A549 (cell line): ENCODE results near the gene CTNS. TPM values are rescaled to one million over a fixed set of nuclear protein-coding genes. Genes with fewer than 3 reads are reported as not detected.

Experiments used
- ATAC-seq, 2 experiments: fragments of 200-7000 bp in 1 of 2; fragments of >200 bp in 1 of 2; cut with Nextera tagmentation in 1 of 2; cut with Tn5 transposase in 1 of 2; 3 replicates each; pipeline versions ENCODE4 v1.8.0 to v1.9.1; 2018 to 2020; ENCODE audit warnings: mild to moderate bottlenecking in 1 of 2, moderate library complexity in 1 of 2
- CTCF ChIA-PET: fragments of 300-600 bp; sonication (Branson Sonifier 250); formaldehyde crosslinking; extraction: SDS; loops from one replicate; lab custom pipeline; 2021; ENCODE audit warnings: antibody characterized with exemption, inconsistent platforms; lab: Yijun Ruan, JAX
- POLR2A ChIA-PET: fragments of 350-600 bp; formaldehyde crosslinking; extraction: SDS; loops from one replicate; lab custom pipeline; 2021; ENCODE audit warnings: antibody characterized with exemption, inconsistent platforms; lab: Yijun Ruan, JAX
- DNase-seq, 2 experiments: peaks; one replicate each; pipeline versions ENCODE4 v3.0.0 to v3.0.0-alpha.2; 2011 to 2016; ENCODE audit warnings: low read depth in 1 of 2, low spot score in 1 of 2
- FAIRE-seq: peaks from 2 replicates; lab custom pipeline; 2011; peaks lifted over from hg19 to GRCh38; lab: Jason Lieb, UNC
- H3K27ac ChIP-seq, 2 experiments: fragments of >200 bp; sonication (Bioruptor Twin); formaldehyde crosslinking; 3 replicates each; pipeline ENCODE4 v1.5.1; 2016 to 2017
- H3K4me1 ChIP-seq: fragments of >200 bp; sonication (Bioruptor Twin); formaldehyde crosslinking; 3 replicates; pipeline ENCODE4 v1.6.1; 2016
- H3K4me2 ChIP-seq: fragments of >200 bp; sonication (Bioruptor Twin); formaldehyde crosslinking; 3 replicates; pipeline ENCODE4 v1.6.1; 2016
- H3K4me3 ChIP-seq: fragments of >200 bp; sonication (Bioruptor Twin); formaldehyde crosslinking; 3 replicates; pipeline ENCODE4 v1.5.1; 2016
- H3K9me3 ChIP-seq: fragments of >200 bp; sonication (Bioruptor Twin); formaldehyde crosslinking; 3 replicates; pipeline ENCODE4 v1.6.1; 2016
- ATOH8 ChIP-seq: fragments of 250-450 bp; sonication (Bioruptor Pico); IDR thresholded peaks from 2 replicates; pipeline ENCODE4 v1.5.0; 2020; ENCODE audit warnings: low read depth, mild to moderate bottlenecking, moderate library complexity
- CBX2 ChIP-seq: fragments of 200-600 bp; sonication (generic); IDR thresholded peaks from 2 replicates; pipeline ENCODE4 v1.6.1; 2016; ENCODE audit warnings: low read depth, mild to moderate bottlenecking, borderline replicate concordance
- CHD2 ChIP-seq: fragments of 150-350 bp; IDR thresholded peaks from 2 replicates; pipeline ENCODE4 v1.6.1; 2014; ENCODE audit warnings: low read length; ENCODE audit not compliant: partially characterized antibody
- EP300 ChIP-seq, 2 experiments: fragments of >200 bp; sonication (Bioruptor Twin); formaldehyde crosslinking; IDR thresholded peaks; 2 replicates in 1 of 2; 3 replicates in 1 of 2; pipeline ENCODE4 v1.6.1; 2016 to 2017
- HDAC2 ChIP-seq: fragments of 200-600 bp; sonication (generic); IDR thresholded peaks from 2 replicates; pipeline ENCODE4 v1.6.1; 2016
- HMGXB4 ChIP-seq: fragments of 250-450 bp; sonication (Bioruptor Pico); IDR thresholded peaks from 2 replicates; pipeline ENCODE4 v1.5.0; 2021; ENCODE audit warnings: mild to moderate bottlenecking, moderate library complexity, borderline replicate concordance
- HOXB5 ChIP-seq: fragments of 250-450 bp; sonication (Bioruptor Pico); IDR thresholded peaks from 2 replicates; pipeline ENCODE4 v1.5.0; 2020; ENCODE audit warnings: mild to moderate bottlenecking, moderate library complexity
- JUNB ChIP-seq: fragments of >200 bp; sonication (Bioruptor Twin); formaldehyde crosslinking; IDR thresholded peaks from 2 replicates; pipeline ENCODE4 v1.6.1; 2016
- KDM5A ChIP-seq: fragments of 200-600 bp; sonication (generic); IDR thresholded peaks from 2 replicates; pipeline ENCODE4 v1.6.1; 2016; ENCODE audit warnings: antibody characterized with exemption, mild to moderate bottlenecking
- MAFK ChIP-seq: fragments of 450-650 bp; IDR thresholded peaks from 2 replicates; pipeline ENCODE4 v1.6.1; 2014; ENCODE audit not compliant: partially characterized antibody
- NFE2L2 ChIP-seq: fragments of 150-350 bp; conservative IDR thresholded peaks from 2 replicates; pipeline ENCODE4 v1.6.1; 2014; ENCODE audit warnings: low read length
- PHF8 ChIP-seq: fragments of 200-600 bp; sonication (generic); IDR thresholded peaks from 2 replicates; pipeline ENCODE4 v1.6.1; 2016; ENCODE audit warnings: low read depth, mild to moderate bottlenecking, antibody characterized with exemption, moderate library complexity, borderline replicate concordance
- POLR2A ChIP-seq: IDR thresholded peaks from 2 replicates; pipeline ENCODE4 v1.6.1; 2012; ENCODE audit warnings: mild to moderate bottlenecking, low read length
- REST ChIP-seq: fragments of 200-600 bp; sonication (generic); IDR thresholded peaks from 2 replicates; pipeline ENCODE4 v1.6.1; 2016; ENCODE audit warnings: antibody characterized with exemption, mild to moderate bottlenecking, moderate library complexity
- TP53 ChIP-seq: fragments of 250-450 bp; sonication (Bioruptor Pico); IDR thresholded peaks from 2 replicates; pipeline ENCODE4 v1.5.0; 2021; ENCODE audit warnings: mild to moderate bottlenecking, moderate library complexity
- USF2 ChIP-seq: fragments of 450-650 bp; IDR thresholded peaks from 2 replicates; pipeline ENCODE4 v1.6.1; 2014; ENCODE audit warnings: antibody characterized with exemption
- ZC3H11A ChIP-seq: fragments of 450-650 bp; IDR thresholded peaks from 2 replicates; pipeline ENCODE4 v1.6.1; 2014; ENCODE audit warnings: antibody characterized with exemption, mild to moderate bottlenecking
- ZNF302 ChIP-seq: fragments of 250-450 bp; sonication (Bioruptor Pico); IDR thresholded peaks from 2 replicates; pipeline ENCODE4 v1.9.0; 2021; ENCODE audit warnings: inconsistent platforms, mild to moderate bottlenecking, moderate library complexity
- WGBS: methylation state at CpG from one replicate; pipeline ENCODE4 v1.1.6; 2017; ENCODE audit errors: missing lambda C conversion rate; 5-methylcytosine and 5-hydroxymethylcytosine counted together
- polyA plus RNA-seq, 4 experiments: library from polyadenylated mRNA; depleted of rRNA in 3 of 4; stranded (reverse); fragments of >200 nt; fragmentation: RNase III in 1 of 4; extraction: RNeasy Plus Mini Kit Qiagen cat#74134 plus additional on column Dnase treatment in 1 of 4; gene quantifications; 2 replicates in 3 of 4; 3 replicates in 1 of 4; pipeline ENCODE4 v1.2.3, GENCODE V29; 2011 to 2017
- TF ChIP-seq, protein P1 (sequence below): fragments of >200 bp; sonication (Bioruptor Twin); formaldehyde crosslinking; IDR thresholded peaks from 2 replicates; pipeline ENCODE4 v1.6.1; 2016
- TF ChIP-seq, protein P2 (sequence below): IDR thresholded peaks from 2 replicates; pipeline ENCODE4 v1.6.1; 2012
- TF ChIP-seq, protein P3 (sequence below): fragments of >200 bp; sonication (Bioruptor Twin); formaldehyde crosslinking; IDR thresholded peaks from 3 replicates; pipeline ENCODE4 v1.5.1; 2016

Gene CTNS
- polyA plus RNA-seq, 2 of the 4 experiments (the other 2 are of a cell fraction) = 6.5 to 20.3 TPM

DNA sequence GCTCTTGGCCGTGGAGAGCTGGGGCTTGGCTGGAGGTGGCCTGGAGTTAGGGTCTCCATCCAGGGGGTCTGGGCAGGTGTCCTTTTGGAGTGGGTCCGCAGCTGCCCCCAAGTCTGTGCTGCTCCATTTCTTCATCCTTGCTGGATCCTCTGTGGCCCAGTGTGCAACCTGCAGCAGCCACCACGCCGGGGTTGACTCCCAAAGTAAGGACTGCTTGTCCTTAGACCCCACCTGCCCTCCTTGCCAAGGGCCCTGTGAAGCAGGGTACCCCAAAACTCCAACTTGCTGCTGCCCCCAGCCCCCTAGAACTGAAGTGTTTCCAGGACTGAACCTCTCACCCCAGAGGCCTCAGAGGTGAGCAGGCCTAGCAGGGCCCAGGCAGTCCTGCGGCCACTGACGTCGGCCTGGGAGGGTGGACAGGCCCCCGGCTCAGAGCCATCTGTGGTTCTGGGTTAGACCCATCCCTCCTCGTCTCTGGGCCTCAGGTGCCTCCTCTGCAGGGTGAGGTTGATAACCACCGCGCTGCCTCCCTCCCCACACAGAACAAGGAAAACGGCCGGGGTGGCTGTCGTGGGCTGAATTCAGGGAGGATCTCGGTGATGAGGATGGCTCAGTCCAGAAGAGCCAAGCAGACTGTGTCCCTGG is 44.2 kb upstream of the CTNS start (continued):
- TF ChIP-seq HMGXB4 (CRISPR knock-in tag) (no peak), PHF8 (no peak)

DNA sequence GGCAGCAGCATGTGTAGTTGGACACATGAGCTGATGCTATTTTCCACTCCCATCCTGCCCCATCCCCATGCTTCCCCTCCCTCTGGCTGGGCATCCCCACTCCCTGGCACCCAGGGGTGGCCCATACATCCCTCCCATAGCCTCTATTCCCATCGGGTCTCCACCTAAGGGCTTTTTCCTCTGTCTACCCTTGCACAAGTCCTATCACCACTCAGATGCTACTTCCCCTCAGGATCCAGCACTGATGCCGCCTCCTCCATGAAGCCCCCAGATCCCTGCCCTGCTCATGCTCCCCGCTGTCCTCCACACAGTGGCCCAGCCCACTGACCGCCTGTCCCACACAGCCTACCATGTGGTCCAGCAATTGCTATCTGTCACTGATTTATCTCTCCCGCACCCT is 43.2 kb upstream of the CTNS start:
- POLR2A ChIA-PET = no interaction called here
- CTCF ChIA-PET = interaction anchor here (1.0 kb wide), 1 partner anchor 8 kb away, joined by 3 read pairs; no protein-coding TSS in a partner anchor
- TF ChIP-seq MAFK (no peak), ZC3H11A (no peak), HDAC2 (no peak), ZNF302 (CRISPR knock-in tag) (no peak), CBX2 (no peak), JUNB (no peak), EP300 (IDR thresholded peaks at IDR 0.05) (no peak)
- TF ChIP-seq, protein P1, sequence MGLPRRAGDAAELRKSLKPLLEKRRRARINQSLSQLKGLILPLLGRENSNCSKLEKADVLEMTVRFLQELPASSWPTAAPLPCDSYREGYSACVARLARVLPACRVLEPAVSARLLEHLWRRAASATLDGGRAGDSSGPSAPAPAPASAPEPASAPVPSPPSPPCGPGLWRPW = no peak
- TF ChIP-seq, protein P2, sequence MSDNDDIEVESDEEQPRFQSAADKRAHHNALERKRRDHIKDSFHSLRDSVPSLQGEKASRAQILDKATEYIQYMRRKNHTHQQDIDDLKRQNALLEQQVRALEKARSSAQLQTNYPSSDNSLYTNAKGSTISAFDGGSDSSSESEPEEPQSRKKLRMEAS = no peak
- WGBS = 90% methylated on average over 5 of the region's 5 CpGs
- no peak for FAIRE-seq
- Histone ChIP-seq H3K4me3 (no peak overlapping the region), H3K4me1 (no peaks in the 10 kb centered on the region), H3K4me2 (no peak overlapping the region), H3K9me3 (no peaks in the 10 kb centered on the region), H3K27ac (no peak overlapping the region)
- no peak for ATAC-seq
- DNase-seq = no peak

DNA sequence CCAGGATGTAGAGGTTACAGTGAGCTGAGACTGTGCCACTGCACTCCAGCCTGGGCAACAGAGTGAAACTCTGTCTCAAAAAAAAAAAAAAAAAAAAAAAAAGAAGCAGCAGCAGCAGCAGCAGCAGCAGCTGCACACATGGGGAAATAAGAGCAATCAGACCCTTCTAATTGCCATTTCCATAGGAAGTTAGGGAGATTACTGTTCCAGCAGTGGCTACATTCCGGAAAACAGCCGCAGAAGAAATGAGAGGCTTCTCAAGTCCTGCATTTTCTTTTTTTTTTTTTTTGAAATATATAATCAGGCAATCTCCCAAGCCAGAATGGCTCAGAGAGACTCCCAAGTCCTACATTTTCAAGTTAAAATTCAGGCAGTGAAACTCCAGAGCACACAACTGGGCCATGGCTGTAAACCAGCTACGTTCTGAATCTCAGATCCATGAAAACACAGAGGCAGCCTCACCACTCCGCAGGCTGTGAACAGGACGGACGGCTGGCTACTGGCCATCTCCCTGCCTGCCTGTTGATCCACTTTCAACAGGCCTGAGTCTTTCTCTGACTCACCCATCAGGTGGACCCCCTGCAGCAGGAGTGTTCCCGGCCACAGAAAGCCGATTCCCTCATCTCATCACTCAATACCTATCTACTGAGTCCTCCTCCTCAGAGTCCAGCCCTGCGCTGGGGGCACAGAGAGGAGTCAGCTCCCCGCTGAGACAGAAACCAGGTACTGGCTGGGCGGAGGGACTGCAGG is 42.3 kb upstream of the CTNS start:
- H3K4me1 ChIP-seq = no peaks in the 10 kb centered on the region
- no peak for ATAC-seq
- POLR2A ChIA-PET = interaction anchor here (0.7 kb wide), 1 partner anchor 16 kb away, joined by 6 read pairs; no protein-coding TSS in a partner anchor
- TF ChIP-seq ATOH8 (CRISPR knock-in tag) (no peak), EP300 (IDR thresholded peaks at IDR 0.05) (no peak), KDM5A (no peak), REST (no peak), POLR2A (no peak), CHD2 (no peak), TP53 (CRISPR knock-in tag) (no peak), USF2 (no peak), NFE2L2 (no peak), HOXB5 (CRISPR knock-in tag) (no peak)
- TF ChIP-seq, protein P3, sequence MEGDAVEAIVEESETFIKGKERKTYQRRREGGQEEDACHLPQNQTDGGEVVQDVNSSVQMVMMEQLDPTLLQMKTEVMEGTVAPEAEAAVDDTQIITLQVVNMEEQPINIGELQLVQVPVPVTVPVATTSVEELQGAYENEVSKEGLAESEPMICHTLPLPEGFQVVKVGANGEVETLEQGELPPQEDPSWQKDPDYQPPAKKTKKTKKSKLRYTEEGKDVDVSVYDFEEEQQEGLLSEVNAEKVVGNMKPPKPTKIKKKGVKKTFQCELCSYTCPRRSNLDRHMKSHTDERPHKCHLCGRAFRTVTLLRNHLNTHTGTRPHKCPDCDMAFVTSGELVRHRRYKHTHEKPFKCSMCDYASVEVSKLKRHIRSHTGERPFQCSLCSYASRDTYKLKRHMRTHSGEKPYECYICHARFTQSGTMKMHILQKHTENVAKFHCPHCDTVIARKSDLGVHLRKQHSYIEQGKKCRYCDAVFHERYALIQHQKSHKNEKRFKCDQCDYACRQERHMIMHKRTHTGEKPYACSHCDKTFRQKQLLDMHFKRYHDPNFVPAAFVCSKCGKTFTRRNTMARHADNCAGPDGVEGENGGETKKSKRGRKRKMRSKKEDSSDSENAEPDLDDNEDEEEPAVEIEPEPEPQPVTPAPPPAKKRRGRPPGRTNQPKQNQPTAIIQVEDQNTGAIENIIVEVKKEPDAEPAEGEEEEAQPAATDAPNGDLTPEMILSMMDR = no peak
- TF ChIP-seq, all 56 proteins: peak for 0
- WGBS = 89% methylated on average over 10 of the region's 11 CpGs
- H3K27ac ChIP-seq = no peak overlapping the region
- H3K4me2 ChIP-seq = no peak overlapping the region
- no peak for DNase-seq
- FAIRE-seq = no peak
- CTCF ChIA-PET = interaction anchor here (1.0 kb wide), 1 partner anchor 7 kb away, joined by 3 read pairs; no protein-coding TSS in a partner anchor
- H3K9me3 ChIP-seq = no peaks in the 10 kb centered on the region
- no peak overlapping the region for H3K4me3 ChIP-seq
